Raji (cell line): ENCODE measurements around the gene DNAJC15.

Source experiments
- POLR2A ChIP-seq: IDR thresholded peaks from 2 replicates; pipeline ENCODE4 v1.6.1; 2011; ENCODE audit warnings: low read depth, low read length, control low read depth; ENCODE audit not compliant: insufficient read depth

Gene DNAJC15

GRCh38 chr13:43072394-43072793 is 49.0 kb downstream of the DNAJC15 start:
- TF ChIP-seq POLR2A = no peak

GRCh38 chr13:43074824-43075510 is 51.6 kb downstream of the DNAJC15 start:
- TF ChIP-seq POLR2A = no peak

- no peak for TF ChIP-seq POLR2A
Measured at GRCh38 chr13:43077046-43077445, 53.7 kb downstream of the DNAJC15 start.

GRCh38 chr13:43077461-43077860 is 54.1 kb downstream of the DNAJC15 start:
- TF ChIP-seq POLR2A = no peak

- TF ChIP-seq POLR2A = no peak
Measured at GRCh38 chr13:43077906-43078305, 54.5 kb downstream of the DNAJC15 start.

- TF ChIP-seq POLR2A = no peak
Measured at GRCh38 chr13:43078399-43078798, 55.0 kb downstream of the DNAJC15 start.

- TF ChIP-seq POLR2A = no peak
Measured at GRCh38 chr13:43079392-43079931, 56.1 kb downstream of the DNAJC15 start.

- no peak for TF ChIP-seq POLR2A
Measured at GRCh38 chr13:43080199-43080598, 56.8 kb downstream of the DNAJC15 start.

- TF ChIP-seq POLR2A = no peak
Measured at GRCh38 chr13:43081866-43082265, 58.5 kb downstream of the DNAJC15 start.

- TF ChIP-seq POLR2A = no peak
Measured at GRCh38 chr13:43083750-43084149, 60.4 kb downstream of the DNAJC15 start.

- TF ChIP-seq POLR2A = no peak
Measured at GRCh38 chr13:43085545-43085944, 62.2 kb downstream of the DNAJC15 start.

GRCh38 chr13:43086181-43086580 is 62.8 kb downstream of the DNAJC15 start:
- no peak for TF ChIP-seq POLR2A

GRCh38 chr13:43088093-43088511 is 64.7 kb downstream of the DNAJC15 start:
- TF ChIP-seq POLR2A = no peak

- no peak for TF ChIP-seq POLR2A
Measured at GRCh38 chr13:43089912-43090498, 66.6 kb downstream of the DNAJC15 start.

- TF ChIP-seq POLR2A = no peak
Measured at GRCh38 chr13:43094901-43095300, 71.5 kb downstream of the DNAJC15 start.
